Stimulated activated CD4-positive, alpha-beta T cell treated with anti-CD3 and anti-CD28 coated beads, Interleukin-15, amount 100 ng/mL, for 1 hour (primary cell): ENCODE results near the gene PCDH9.

Source experiments
- DNase-seq, 2 donors: peaks; one replicate each; pipeline ENCODE4 v3.0.0-alpha.2; 2020; ENCODE audit warnings: low read depth in 1 of 2, low spot score in 1 of 2

Gene PCDH9

DNA sequence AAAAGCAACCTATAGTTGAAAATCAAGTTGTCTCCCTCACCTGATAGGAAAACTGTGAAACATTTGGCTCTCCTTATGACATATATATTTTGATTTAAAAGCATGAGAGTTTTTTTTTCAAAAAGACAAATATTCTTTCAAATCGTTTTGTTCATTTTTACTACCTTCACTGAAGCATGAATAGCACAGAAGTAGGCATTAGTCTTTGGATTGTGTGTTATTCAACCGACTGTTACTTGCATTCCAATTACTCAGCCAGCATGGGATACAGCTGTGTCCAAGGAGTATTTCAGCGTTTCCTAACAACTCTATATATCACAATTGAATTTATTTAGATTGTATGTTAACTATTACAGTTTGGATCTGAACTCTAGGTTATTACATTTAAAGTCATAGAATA lies 135.2 kb downstream of the PCDH9 start:
- DNase-seq: no peak

DNA sequence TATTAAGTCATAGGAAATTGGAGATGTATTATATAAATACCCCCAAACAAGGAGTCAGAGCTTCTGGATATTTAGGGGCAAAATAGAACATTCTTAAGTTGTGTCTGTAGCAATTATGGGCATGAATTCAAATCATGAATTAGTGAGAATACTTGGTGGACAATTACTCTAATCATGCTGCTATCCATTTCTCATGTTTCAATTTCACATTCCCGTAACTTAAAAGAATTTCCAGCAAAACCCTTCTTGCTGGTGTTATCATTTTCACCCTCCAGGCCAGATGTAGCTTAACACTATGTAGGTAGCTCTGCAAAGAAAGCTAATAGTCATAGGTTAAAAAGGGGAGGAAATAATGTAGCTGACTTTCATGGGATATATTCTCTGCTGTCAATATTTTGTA lies 136.1 kb downstream of the PCDH9 start:
- no peak for DNase-seq

- no peak for DNase-seq
These were observed 138.5 kb downstream of the PCDH9 start for GRCh38 chr13:67091603-67092002.

- DNase-seq: no peak
These were observed 139.3 kb downstream of the PCDH9 start for GRCh38 chr13:67090856-67091255.

- no peak for DNase-seq
These were observed 142.6 kb downstream of the PCDH9 start for GRCh38 chr13:67087527-67087926.

DNA sequence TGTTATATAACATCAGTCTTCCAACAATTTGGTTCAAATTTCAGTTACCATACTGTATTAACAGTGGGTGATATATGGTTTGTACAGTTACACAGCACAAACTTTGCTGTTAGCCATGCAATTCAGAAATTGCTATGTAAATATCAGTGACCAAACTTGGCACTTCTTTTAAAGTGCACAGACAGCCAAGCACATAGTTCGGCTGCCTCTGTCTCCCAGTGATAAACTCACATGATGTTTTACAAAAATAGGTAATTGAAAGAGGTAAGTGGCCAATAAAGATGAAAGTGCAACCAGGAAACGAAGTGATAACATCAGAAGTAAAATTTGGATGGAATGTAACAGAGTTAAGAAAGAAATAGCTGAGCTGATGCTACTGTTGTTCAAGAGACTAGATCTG lies 143.9 kb downstream of the PCDH9 start:
- no peak for DNase-seq

DNA sequence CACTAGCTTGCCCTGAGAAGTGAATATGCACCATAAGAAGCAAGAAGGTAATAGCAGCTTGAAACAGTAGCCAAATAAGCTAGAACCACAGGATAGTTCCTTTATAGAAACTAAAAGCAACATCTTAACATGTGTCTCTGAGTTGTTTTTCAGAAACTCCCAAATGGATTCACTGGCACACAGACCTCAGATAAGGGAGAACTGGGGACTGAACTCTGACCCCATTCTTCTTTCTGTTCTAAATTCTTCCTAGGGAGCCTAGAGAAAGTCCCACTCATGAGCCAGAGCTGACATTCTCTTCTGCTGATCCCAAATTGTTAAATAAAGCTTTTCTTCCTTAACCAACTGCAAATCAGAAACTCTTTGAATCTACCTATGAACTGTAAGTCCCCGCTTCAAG lies 146.1 kb downstream of the PCDH9 start:
- DNase-seq: no peak

GRCh38 chr13:67083519-67083918 lies 146.6 kb downstream of the PCDH9 start:
- no peak for DNase-seq

DNA sequence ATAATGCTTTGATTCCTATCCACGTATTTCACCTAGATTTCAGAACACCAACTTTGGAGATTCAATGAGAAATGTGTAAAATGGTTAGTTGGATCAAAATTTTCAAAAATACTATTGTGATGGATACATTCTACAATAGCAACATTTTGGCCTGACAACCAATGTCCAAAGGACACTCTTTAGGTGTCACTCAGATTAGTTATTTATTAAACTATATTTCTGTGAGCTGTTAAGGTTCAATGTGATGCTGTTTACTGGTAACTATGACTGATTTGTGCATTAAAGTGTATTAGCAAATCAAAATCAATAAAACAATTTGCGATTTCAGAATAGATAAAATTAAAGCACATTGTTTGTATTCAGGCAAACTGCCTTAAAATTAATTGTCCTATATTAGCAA lies 149.8 kb downstream of the PCDH9 start:
- DNase-seq: no peak

DNA sequence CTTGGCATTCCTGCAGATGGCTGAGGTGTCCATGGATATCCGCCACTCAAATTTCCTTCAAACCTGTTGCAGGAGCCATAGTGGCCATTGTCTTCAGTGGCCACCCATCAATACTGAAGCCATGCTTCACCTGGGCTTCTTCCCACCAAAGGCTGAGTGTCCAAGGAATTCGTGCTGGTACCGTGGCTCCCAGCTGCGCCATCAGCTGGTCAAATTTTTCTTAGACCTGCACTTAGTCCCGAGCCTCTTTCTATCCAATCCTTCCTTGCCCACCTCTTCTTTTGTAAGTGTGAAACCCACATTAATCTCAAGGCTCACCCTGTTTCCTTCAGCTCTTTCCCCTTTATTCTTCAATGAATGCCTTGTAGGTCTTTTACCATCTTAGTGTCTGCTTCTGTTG lies 152.1 kb downstream of the PCDH9 start:
- DNase-seq: no peak

DNA sequence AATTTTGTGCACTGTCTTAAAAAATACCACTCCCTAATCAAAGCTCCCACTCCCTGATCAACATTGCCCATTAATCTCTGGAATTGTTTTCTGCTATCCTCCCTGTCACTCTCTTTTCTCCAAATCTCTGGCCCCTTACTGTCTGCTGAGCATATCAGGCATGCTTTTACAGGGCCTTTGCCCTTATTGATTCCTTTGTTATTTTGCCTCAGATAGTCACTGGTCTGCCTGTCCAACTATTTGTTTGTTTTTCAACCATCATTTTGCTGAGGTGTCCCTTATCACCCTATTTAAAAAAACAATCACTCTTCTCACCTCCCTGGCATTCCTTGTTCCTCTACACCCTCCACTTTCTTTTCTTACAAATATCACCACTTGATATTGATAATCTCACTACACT lies 153.0 kb downstream of the PCDH9 start:
- no peak for DNase-seq

DNA sequence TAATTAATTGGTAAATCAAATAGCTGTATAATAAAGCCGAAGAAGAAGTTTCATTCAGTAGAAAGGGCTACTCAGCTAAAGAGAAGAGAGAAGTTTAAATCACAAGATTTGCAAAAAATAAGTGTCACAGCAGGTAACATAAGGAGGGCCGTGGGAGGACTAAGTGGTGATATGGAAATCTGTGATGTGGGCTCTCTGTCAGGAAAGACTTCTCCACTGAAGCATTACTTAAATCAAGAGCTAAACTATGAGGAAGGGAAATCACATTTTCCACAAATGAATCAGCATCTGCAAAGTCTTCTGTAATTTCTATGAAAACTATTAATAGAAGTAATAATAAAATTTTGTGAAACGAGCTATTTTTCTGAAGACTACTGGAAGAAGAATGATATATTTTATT lies 153.8 kb downstream of the PCDH9 start:
- DNase-seq: no peak

DNA sequence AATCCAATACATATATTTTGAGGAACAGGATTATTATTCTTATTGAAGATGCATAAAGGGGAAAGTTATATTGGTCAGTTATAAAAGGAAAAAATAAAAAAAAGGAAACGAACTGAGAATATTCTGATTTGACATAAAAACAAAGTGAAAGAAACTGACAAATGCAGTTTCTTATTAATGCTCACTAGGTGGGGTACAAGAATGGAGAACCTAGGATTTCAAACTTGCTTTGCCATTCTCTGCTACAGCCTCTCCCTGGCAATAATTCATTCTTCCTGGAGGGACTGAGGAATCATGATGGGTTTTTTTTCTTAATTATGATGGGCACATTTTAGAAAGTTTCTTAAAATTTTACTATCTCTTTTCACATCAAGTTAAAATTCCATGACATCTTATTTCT lies 154.9 kb downstream of the PCDH9 start:
- no peak for DNase-seq

- DNase-seq: no peak
These were observed 158.1 kb downstream of the PCDH9 start for GRCh38 chr13:67071918-67072598.

DNA sequence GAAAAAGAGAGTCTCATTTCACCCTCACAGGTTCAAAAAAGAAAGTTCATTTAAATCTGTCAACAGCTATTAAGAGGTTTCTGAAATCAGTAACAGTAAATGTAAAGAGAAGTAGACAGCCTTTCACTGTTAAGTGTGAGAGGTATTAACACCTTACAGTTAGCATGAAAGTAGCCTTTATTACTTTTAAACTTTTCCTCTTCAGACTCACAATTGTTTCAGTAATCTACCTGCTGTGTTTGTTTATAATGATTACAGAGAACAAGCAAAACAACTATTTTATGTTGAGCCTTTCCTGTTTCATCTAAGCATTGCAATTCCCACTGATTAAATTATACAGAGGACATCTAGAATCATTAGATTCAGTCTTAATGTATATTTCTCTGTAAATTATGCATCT lies 159.8 kb downstream of the PCDH9 start:
- DNase-seq: no peak

GRCh38 chr13:67069117-67069767 lies 160.9 kb downstream of the PCDH9 start:
- no peak for DNase-seq

DNA sequence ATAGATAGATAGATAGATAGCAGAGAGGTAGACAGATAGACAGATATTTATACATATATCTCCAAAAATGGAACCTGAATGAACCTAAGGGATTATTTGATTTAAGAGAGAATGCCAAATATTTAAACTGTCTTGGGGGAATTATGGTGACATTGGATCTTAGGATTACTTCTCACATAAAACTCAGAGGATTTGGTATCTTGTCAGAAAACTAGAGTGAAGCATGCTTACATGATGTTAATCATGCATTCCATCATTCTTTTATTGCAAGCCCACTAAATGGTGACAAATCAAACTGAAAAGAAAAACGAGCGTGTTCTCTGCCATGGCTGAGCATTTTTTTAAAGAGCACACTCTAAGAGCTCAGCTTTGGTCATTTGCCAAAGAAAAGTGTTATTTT lies 165.2 kb downstream of the PCDH9 start:
- no peak for DNase-seq

DNA sequence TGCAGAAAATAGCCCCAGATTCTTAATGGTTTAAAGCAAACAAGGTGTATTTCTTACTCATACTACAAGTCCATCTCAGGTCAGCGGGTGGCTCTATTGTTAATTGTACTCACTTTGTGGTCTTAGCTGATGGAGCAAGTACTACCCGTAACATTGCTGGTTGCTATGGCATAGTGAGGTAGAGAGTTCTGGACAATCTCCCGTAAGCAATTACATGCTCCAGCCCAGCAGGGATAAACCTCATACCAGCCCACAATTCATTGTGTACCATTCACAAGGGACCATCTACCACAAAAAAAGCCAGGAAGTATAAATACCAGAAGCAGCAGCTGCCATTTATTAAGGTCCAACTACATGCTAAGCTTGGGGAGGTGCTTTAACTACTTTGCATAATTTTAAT lies 167.1 kb downstream of the PCDH9 start:
- no peak for DNase-seq

GRCh38 chr13:67062160-67062559 lies 168.0 kb downstream of the PCDH9 start:
- DNase-seq: no peak

GRCh38 chr13:67061750-67062149 lies 168.4 kb downstream of the PCDH9 start:
- no peak for DNase-seq

- DNase-seq: no peak
These were observed 177.3 kb downstream of the PCDH9 start for GRCh38 chr13:67052550-67053490.

DNA sequence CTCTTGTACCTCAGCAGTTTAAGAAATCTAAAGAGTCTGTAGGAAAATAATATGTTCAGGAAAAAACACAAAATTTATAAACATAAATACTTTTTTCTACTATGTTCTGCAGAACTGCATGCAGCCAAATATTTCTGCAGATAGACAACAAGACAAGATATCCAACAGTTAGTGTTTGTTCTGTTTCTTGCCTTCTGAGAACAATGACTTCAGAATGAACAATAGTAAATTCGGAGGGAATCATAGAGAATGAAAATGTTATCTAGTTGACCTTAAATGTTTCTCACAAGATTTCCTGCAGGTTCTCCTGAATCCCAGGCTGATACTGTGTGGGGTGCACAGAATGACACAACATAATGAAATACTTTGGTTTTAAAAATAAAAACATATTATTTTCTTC lies 180.4 kb downstream of the PCDH9 start:
- no peak for DNase-seq
